ENCODE results near the gene ELP5.

GRCh38 chr17:7218758-7219157, 33.3 kb upstream of the ELP5 start:
- TF ChIP-seq CTCF (IDR thresholded peaks at IDR 0.05) (no peak), POLR2A (IDR thresholded peaks at IDR 0.05) (no peak)
